Muscle layer of duodenum (tissue), 2 donors: ENCODE data around the gene AFTPH.

Experiments used
- H3K27ac ChIP-seq: one replicate; pipeline ENCODE4 v1.7.0; 2013; ENCODE audit warnings: mild to moderate bottlenecking, low read length
- H3K27me3 ChIP-seq: one replicate; pipeline ENCODE4 v1.7.0; 2013; ENCODE audit warnings: low read depth, mild to moderate bottlenecking, control low read depth, low read length
- H3K36me3 ChIP-seq, 2 donors: one replicate each; pipeline ENCODE4 v1.7.0; 2013; ENCODE audit warnings: low read length in 2 of 2, control low read depth in 1 of 2, mild to moderate bottlenecking in 1 of 2; ENCODE audit not compliant: insufficient read depth in 2 of 2, control insufficient read depth in 1 of 2
- H3K4me1 ChIP-seq, 2 donors: one replicate each; pipeline ENCODE4 v1.7.0; 2013; ENCODE audit warnings: low read length in 2 of 2, mild to moderate bottlenecking in 2 of 2, control low read depth in 1 of 2, moderate library complexity in 1 of 2; ENCODE audit not compliant: insufficient read depth in 2 of 2, control insufficient read depth in 1 of 2
- H3K4me3 ChIP-seq, 2 donors: one replicate each; pipeline ENCODE4 v1.7.0; 2013; ENCODE audit warnings: low read length in 2 of 2, low read depth in 1 of 2, mild to moderate bottlenecking in 1 of 2
- H3K9me3 ChIP-seq, 2 donors: one replicate each; pipeline ENCODE4 v1.7.0; 2013; ENCODE audit warnings: low read length in 2 of 2, control low read depth in 1 of 2, mild to moderate bottlenecking in 1 of 2; ENCODE audit not compliant: control insufficient read depth in 1 of 2
- donor health status: healthy.

AFTPH gene

DNA sequence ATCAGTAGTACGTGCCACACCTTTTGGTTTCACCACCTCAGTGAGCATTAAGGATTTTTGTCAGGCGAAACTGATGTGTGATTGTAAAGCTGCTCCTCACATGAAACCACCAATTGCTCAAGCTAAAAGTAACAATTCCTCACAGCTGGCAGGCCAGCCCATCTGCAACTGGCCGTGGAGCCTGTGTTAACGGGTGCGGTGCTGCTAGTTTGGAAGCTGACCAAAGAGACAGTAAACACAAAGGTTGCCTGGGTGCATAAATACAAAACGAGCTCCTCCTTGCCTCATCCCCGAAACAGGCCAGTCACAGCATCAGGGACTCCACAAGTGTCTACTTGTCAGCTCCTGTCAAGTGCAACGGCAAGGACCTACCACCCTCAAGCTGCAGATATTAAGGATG lies 38.2 kb upstream of the AFTPH start:
- no peaks in the 10 kb centered on the region for H3K36me3 ChIP-seq
- no peaks in the 10 kb centered on the region for H3K27me3 ChIP-seq
- H3K4me3 ChIP-seq: no peak overlapping the region
- no peak overlapping the region for H3K27ac ChIP-seq
- peaks cover 4 to 15% of the 10 kb centered on the region in 2 donors for H3K4me1 ChIP-seq
- no peaks in the 10 kb centered on the region for H3K9me3 ChIP-seq

DNA sequence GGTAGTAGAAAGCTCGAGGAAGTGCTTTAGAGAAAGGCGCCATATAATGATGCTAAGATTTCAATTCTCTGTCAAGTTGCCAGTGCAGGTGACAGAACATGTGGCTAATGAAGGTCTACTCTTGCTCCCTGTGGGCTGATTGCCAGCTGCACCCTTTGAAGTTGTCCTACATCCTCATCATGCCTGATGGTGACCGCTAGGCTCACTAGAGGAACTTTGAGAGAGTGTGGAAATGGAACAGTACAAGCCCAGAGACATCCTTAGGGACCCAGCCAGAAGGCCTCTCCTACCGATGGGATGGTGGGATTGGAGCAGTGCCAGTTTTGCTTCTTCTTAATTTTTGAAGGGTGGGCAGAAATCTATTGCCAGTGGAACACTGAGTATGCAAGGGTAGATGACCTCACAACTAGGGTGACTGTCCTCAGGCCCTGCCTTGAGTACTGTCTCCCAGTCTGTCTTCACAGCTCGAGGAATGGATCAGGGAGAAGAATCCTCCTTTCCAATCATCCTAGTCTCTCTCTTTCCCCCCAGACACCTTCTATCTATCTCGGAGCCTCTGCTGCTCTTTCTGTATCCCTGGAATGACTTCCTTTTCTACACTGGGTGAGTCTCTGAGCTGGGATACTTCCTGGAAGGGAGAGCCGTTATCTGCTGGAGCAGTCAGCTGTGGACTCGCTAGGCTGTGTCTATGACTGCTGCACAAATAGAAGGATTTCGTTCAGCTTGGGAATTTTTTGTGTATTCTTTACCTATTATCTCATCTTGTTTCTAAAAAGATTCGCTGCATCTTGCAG lies 36.7 kb upstream of the AFTPH start:
- Histone ChIP-seq H3K36me3 (no peaks in the 10 kb centered on the region), H3K27ac (no peak overlapping the region)

DNA sequence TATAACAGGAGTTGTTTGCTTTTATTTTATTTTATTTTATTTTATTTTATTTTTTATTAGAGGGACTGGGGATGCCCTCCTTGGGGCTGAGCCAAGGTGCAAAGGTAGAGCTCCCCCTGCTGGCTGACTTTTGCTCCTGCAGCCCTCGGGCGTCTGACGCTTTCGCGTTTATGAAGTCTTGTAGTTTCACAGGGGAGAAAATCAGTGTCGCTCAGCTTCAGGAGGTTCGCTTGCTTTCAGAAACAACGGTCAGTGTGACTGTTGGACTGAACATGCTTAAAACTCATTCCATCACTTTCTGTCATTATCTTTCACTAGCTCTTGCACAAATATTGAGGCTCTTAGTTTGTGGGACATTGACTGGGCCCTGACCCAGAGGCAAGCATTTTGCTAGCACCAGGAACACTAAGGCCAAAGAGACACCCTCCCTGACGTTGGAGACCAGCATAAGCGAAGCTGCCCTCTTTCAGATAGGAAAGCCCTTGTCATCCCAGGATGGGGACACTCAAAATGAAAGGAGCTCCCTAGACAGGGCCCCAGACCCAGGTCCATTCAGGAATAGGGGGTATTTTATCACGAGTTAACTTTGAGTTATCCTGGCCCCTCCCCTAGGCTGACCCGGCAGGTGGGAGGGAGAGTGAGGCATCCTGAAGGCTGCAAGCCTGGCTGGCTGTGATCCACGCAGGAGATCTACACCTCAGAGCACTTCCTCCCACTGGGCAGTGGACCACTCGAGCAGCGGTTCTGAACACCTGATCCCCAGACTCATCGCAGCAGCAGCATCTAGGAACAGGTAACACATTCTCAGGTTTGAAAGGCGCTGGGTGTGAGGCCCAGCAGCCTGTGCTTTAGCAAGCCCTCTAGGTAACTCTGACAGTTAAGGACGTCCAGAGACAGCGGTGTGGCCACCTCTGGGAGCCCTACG lies 35.8 kb upstream of the AFTPH start:
- H3K4me1 ChIP-seq: peaks cover 4 to 15% of the 10 kb centered on the region in 2 donors
- no peak overlapping the region for H3K4me3 ChIP-seq
- H3K27me3 ChIP-seq: no peaks in the 10 kb centered on the region
- H3K27ac ChIP-seq: no peak overlapping the region
- H3K9me3 ChIP-seq: no peaks in the 10 kb centered on the region
- no peaks in the 10 kb centered on the region for H3K36me3 ChIP-seq

More for the DNA sequence above, 36.7 kb upstream of the AFTPH start:
- Histone ChIP-seq H3K27me3 (no peaks in the 10 kb centered on the region), H3K9me3 (no peaks in the 10 kb centered on the region), H3K4me3 (no peak overlapping the region), H3K4me1 (peaks cover 4 to 15% of the 10 kb centered on the region in 2 donors)

DNA sequence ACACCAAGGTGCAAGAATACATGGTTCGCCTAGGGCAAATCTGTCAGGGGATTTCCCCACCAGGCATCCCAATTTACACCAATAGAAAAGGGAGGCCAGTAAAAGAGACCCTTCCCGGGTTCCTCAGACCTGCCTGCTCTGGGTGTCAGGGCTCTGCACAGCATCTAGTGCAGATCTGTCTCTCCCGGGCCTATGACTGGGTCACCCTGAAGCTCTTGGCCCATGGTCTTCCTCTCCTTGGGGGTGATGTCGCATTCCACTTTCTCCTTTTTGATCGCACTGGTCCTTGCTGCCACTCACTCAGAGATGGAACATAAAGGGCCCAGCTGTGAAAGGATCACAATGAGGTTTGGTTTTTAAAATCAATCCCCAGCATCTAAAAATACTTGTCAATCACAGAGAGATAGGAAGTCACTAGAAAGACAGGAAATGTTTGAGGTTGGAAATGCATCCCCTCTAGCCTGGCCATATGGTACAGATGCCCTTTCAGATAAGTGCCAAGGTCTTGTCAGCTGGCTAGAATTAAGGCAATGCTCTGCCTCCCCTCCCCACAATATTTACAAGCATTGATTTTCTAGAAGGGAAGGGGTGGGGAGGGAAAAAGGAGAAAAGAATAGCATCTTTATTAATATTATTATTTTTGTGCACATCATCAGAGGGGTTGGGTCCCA lies 34.9 kb upstream of the AFTPH start:
- Histone ChIP-seq H3K36me3 (no peaks in the 10 kb centered on the region), H3K9me3 (no peaks in the 10 kb centered on the region), H3K27me3 (no peaks in the 10 kb centered on the region), H3K4me1 (peaks cover 4 to 15% of the 10 kb centered on the region in 2 donors), H3K27ac (no peak overlapping the region), H3K4me3 (no peak overlapping the region)

DNA sequence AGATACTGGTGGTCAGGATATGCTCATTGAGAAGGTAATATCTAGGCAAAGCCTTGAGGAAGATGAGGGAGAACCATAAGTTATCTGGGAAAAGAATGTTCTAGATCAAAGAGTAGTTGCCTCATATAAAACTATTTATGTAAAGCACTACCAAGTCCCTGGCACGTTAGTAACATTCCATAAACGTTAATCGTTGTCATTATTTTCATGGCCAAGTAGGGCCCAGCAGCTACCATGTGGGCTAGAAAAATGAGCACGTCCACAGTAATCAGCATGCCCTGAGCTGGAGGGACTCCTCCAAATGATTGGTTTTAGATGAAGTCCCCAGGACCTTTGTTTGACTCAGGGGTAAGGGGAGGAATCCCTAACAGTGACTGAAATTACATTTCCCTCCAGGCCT lies 32.7 kb upstream of the AFTPH start:
- Histone ChIP-seq H3K4me1 (peaks cover 0 to 4% of the 10 kb centered on the region in 2 donors), H3K27ac (no peak overlapping the region), H3K9me3 (no peaks in the 10 kb centered on the region), H3K36me3 (no peaks in the 10 kb centered on the region), H3K4me3 (no peak overlapping the region), H3K27me3 (no peaks in the 10 kb centered on the region)

DNA sequence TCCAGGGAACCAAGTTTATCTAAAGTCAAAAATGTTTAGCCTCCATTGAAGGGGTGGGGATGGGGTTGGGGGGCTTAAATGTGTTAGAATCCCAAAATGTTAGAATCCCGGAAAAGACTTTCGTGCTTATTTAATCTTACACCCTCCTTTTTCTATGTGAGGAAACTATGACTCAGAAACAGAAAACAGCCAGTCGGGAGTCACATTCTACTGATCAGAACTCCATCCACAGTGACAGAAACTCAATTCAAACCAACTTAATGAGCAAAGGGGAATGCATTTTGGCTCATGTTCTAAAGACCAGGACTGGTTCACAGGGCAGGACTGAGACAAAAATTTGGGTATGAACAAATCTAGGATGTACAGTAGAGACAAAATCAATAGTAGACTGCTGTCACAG lies 31.9 kb upstream of the AFTPH start:
- Histone ChIP-seq H3K27me3 (no peaks in the 10 kb centered on the region), H3K4me3 (no peak overlapping the region), H3K4me1 (peaks cover 0 to 4% of the 10 kb centered on the region in 2 donors), H3K9me3 (no peaks in the 10 kb centered on the region), H3K27ac (no peak overlapping the region), H3K36me3 (no peaks in the 10 kb centered on the region)

DNA sequence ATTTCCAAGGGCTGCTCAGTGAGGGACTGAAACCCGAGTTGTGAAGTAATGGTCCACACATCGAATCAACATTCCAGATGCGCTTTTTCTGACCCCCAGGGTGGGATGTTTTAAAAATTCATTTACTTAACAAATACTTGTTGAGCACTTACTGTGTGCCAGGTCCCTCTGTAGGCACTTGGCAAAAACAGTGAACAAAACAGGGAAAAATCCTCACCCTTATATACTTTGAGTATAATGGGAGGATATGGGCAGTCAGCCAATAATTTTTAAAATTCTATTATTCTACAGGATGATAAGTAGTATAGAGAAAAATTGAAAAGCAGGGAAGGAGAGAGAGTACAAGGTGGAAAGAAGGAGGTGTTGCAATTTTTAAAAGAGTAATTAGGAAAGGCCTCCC lies 31.3 kb upstream of the AFTPH start:
- no peak overlapping the region for H3K4me3 ChIP-seq
- no peak overlapping the region for H3K27ac ChIP-seq
- H3K36me3 ChIP-seq: no peaks in the 10 kb centered on the region
- H3K27me3 ChIP-seq: no peaks in the 10 kb centered on the region
- no peaks in the 10 kb centered on the region for H3K9me3 ChIP-seq
- peaks cover 0 to 4% of the 10 kb centered on the region in 2 donors for H3K4me1 ChIP-seq

DNA sequence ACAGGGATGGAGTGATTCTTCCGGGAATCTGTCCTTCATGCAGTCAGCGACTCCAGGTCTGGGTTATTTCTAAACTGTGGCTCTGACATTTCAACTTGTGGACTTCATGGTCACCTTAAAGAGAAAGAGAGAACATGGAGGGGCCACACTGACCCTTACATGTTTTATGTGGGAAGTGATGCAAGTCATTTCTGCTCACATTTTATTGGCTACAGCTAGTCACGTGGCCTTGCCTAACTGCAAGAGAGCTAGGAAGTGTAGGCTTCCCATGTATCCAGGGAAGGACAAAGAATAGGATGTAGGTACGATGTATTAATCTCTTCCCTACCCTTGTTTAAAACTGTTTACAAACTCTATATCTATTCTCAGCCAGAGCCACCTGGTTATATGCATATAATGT lies 30.3 kb upstream of the AFTPH start:
- H3K36me3 ChIP-seq: no peaks in the 10 kb centered on the region
- H3K27ac ChIP-seq: no peak overlapping the region
- no peaks in the 10 kb centered on the region for H3K27me3 ChIP-seq
- H3K4me3 ChIP-seq: no peak overlapping the region
- H3K9me3 ChIP-seq: no peaks in the 10 kb centered on the region
- no peaks in the 10 kb centered on the region for H3K4me1 ChIP-seq

DNA sequence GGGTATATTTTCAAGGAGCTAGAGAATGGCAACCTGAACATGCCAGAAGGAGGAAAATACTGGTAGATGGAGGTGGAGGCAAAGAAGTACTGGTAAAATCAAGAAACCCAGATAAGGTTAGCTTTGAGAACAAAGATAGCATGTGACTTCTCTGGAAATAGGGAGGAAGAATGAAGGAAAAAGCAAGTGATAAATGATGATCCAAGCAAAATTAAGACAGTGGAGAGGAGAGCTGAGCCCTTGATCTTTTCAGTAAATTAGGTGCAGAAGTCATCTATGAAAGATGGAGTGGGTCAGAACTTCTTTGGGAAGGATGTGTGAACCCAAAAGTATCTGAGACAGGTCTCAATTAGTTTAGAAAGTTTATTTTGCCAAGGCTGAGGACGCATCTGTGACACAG lies 25.7 kb upstream of the AFTPH start:
- H3K36me3 ChIP-seq: no peaks in the 10 kb centered on the region
- H3K4me1 ChIP-seq: no peaks in the 10 kb centered on the region
- H3K4me3 ChIP-seq: no peak overlapping the region
- no peak overlapping the region for H3K27ac ChIP-seq
- no peaks in the 10 kb centered on the region for H3K9me3 ChIP-seq
- no peaks in the 10 kb centered on the region for H3K27me3 ChIP-seq

DNA sequence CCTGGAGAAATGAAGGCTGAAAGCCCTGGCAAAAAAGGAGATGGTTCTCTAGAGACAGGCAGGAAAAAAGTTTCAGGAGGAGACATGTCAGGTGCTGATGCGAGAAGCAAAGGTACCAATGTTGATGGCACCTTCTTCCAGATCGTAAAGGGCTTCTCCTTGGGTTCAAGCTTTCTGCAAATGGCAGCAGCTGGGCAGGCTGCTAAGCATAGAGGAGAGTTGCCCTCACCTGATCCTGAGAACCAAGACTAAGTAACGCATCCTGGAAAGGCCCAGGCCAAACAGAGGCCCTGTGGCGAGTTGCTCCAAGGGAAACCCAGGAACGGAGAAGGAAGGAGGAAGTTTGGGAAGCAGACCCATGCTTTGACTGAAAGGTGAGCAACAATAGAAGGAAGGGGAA lies 23.6 kb upstream of the AFTPH start:
- no peaks in the 10 kb centered on the region for H3K27me3 ChIP-seq
- no peaks in the 10 kb centered on the region for H3K9me3 ChIP-seq
- no peak overlapping the region for H3K27ac ChIP-seq
- H3K36me3 ChIP-seq: no peaks in the 10 kb centered on the region
- no peak overlapping the region for H3K4me3 ChIP-seq
- no peaks in the 10 kb centered on the region for H3K4me1 ChIP-seq

DNA sequence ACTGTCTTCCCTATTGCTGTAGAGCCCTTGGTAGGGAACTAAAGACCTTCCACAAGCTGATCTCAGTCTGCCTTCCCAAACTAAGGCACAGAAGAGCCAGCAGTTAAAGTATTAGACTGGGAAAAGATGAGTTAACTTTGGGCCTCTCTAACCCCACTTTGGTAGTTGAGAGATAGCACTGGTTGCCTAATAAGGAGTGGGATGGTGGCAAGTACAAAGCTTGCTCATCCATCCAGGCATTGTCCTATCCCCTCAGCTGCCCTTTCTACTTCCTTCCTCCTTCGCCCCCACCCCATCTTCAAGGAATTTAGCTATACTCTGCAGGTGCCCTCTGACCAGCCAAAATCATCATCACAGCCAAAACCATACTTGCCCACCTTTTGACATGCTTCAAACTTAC lies 22.2 kb upstream of the AFTPH start:
- Histone ChIP-seq H3K27me3 (no peaks in the 10 kb centered on the region), H3K4me1 (no peaks in the 10 kb centered on the region), H3K27ac (no peak overlapping the region), H3K9me3 (no peaks in the 10 kb centered on the region), H3K4me3 (no peak overlapping the region), H3K36me3 (no peaks in the 10 kb centered on the region)
